Effector CD4-positive, alpha-beta T cell (primary cell): ENCODE measurements around the gene MRPS18B.

Source experiments
- DNase-seq: peaks from one replicate; pipeline ENCODE4 v3.0.0-alpha.2; 2020

MRPS18B gene

DNA sequence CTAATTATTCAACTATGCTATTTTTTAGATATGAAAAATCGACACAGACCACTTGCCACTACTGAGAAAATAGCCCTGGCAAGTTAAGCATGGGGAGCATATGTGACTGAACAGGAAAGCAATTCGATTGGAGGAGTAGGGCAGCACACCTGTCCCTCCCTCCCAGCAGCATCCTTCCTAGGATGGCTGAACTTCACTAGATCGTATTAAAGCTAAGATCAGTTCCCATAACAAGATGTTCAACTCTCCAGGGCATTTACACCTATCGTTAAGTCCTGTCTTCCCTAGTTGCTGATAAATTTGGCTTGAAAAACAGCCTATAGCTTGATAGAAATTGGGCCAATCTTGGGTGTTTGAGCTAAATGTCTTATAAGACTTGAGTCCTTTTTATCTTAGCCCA is 7.6 kb upstream of the MRPS18B start:
- DNase-seq: no peak

DNA sequence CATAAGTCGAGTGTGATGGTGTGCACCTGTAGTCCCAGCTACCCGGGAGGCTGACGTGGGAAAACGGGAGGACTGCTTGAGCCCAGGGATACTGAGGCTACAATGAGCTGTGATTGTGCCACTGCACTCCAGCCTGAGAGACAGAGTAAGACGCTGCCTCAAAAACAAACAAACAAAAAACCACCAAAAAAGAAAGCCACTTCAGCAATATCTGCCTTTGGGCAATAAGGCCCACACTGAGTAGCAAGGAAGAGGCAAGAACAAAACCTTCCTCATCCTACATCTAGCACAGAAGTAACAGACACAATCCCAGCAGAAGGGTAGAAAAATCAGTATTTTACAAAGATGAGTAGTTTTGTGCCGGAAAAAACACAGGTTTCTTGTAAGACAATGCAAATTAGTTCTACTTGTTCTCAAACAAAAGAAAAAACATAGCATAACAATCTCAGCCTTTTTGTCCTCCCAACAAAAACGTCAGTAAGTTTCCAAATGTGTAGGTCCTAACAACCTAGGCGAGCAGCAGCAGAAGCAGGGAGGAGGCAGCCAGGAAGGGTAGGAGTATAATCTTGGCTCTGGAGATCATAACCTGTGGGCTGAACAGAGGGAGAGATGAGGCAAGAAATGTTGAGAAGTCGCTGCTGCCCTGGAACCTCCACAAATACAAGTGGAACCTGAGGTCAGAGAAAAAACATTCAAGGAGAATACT is 6.3 kb upstream of the MRPS18B start:
- DNase-seq: no peak

DNA sequence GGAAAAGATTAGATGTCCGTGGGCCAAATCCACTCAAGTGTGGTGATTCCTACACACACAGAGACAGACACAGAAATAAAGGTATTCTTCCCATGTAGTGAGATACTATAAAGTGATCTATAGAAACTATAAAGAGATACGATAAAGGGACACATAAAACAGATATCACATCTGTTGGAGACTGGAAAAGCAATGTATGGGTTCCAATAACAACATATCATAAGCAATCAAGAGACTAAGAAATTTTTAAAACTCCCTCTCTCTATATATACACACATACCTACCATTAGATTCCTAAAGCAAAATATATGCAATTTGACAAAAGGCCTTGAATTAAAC is 5.8 kb upstream of the MRPS18B start:
- no peak for DNase-seq

DNA sequence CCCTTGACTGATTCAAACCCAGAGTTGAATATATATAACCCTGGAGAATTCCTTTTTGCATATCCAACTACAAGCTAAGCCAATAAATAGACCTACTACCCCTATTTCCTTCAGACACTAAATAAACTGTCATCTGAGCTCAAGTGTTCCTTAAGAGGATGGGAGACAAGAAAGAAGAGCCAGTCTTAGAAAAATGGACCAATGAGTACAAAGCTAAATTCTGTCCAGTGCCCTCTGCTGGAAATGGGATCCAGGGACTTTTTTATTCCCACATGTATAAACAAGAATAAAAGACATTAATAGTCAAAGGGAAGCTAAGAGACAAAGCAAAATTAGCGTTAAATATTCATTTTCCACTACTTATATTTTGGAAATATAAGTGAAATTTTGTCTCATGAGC is 5.4 kb upstream of the MRPS18B start:
- DNase-seq: no peak

DNA sequence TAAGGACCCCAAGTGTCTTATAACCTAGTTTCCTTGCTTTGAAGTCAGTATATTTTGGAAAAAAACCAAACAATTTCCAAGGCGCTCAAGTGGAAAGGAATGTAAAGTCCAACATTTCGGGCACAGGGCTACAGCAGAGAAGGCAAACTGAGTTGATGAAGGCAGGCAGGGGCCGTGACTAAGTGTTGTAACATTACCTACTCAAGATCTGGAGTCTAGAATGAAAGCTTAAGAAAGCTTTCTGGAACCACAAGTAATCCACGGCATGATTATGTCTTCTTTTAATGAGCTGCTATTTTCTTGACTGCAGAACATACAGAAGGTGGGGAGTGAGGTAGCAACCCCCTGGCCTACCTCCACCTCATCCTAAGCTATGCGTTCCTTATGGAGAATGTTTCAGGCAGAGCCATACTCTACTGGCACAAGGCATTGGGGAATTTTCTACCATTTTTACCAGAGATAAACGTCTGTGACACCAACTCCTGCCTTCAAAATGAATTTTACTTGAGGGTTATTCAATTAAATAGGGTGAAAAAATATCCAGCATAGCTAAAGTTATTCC is 4.9 kb upstream of the MRPS18B start:
- no peak for DNase-seq

DNA sequence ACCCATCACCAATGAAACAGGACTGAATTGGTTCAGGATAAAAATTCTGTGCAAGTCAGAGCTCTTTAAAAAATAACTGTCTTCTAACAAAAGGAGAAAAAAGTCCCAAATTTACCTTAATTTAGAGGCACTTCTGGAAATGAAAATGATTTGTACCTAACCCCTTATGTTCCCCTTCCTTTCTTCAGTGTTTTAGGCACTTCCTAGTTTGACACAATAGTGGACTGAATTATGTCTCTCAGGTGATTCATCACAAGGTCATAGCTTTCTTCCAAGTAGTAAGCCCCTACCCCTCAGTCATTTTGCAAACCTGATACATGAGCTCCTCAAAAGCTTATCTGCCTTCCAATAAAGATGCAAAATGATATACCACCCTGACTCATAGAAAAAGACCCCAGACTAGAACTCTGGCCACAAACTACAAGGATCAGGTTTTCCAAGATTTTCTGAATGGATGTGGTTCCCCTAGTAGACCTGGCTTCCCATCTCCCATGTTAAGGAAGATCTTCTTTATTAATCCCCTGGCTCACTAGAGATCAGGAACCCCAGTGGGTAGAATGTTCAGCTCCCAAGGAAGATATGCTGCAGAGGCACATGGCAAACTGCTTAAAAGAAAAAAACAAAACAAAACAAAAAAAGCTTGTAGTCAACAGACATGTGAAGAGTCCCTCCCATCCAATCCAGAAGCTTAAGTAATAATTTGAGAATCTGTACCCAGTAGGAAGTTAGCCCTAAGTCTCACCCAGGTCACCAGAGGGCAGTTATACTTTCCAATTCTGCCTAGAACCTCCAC is 4.2 kb upstream of the MRPS18B start:
- DNase-seq: no peak

DNA sequence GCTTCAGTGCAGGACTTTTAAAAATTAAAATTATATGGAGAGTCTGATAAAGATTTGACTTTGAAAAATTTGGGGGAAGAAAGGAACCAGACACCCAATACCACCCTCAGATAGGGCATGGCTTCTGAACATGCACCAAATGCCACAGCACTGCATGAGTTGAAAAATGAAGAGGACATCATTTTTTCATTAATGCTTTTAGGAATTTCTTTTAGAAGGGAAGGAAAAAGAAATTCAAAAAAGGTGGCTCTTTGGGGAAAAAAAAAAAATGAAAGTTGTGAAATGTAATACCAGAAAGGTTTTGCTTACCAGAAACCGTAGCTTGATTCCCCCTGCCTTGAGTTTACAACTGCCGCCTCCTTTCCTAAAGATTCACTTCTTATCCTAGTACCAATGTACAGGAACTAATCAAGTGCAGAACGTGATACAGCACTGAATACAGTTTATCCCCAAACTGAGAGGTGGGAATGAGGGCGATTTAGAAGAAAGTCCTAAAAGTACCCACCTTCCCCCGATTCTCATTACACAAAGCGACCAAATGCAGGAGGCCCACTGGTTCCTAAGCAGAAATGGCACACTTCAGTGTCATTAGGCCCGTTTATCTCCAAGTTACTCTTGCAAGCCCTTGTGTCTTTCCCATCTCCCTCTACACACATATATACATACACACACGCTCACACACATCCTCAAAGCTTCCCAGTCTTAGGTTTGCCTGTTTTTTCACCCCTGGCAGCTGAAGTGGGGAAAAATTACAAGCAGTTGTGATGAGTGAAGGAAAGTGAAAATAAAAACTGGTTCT is 3.4 kb upstream of the MRPS18B start:
- no peak for DNase-seq

DNA sequence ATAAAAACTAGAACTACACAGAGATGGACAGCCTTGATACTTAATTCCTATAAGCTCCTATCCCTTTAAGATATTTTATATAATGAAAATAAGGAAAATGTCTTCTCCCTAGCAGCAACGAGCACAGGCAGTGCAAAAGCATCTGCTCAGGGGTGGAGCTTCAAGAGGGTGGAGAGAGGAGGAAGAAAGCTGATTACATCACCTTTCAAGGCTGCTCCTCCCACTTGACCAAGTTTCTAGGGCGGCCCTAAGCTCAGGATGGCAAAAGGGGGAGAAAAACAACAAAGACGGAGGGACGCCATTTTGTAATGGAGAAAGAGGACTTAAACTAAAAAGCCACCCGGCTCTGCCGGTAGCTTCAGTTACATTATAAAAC is 2.8 kb upstream of the MRPS18B start:
- peak; percentile 83 for DNase-seq

DNA sequence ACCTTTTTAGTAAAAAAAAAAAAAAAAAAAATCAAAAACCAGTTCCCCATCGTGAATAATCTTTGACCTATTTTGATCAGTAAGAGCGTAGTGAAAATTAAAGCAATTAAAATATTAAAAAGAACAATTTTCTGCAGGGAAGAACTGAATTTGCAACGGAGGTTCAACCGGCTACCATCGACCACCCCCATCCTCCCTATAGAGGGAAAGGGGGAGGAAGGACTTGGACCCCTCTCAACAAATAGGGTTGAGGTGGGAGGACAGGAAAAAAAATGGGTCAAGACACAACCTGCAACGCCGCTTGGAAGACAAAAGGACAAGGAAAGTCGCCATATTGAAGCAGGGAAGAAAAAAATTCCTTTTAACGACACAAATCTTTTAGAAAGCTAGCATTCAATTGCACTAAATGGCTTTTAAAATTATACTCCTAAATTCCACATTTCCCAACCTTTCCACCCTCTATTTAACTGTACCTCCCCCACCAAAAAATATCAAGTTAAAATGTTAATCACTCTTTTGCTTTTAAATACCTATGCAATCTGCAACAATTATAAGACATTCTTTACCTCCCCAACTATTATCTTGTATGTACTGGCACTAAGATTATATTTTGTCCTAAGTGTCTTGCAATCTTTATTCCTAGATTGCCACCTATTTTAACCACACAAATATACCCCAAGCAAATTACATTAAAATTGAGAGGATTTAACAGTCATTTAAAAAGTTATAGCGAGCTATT is 2.3 kb upstream of the MRPS18B start:
- DNase-seq: no peak

DNA sequence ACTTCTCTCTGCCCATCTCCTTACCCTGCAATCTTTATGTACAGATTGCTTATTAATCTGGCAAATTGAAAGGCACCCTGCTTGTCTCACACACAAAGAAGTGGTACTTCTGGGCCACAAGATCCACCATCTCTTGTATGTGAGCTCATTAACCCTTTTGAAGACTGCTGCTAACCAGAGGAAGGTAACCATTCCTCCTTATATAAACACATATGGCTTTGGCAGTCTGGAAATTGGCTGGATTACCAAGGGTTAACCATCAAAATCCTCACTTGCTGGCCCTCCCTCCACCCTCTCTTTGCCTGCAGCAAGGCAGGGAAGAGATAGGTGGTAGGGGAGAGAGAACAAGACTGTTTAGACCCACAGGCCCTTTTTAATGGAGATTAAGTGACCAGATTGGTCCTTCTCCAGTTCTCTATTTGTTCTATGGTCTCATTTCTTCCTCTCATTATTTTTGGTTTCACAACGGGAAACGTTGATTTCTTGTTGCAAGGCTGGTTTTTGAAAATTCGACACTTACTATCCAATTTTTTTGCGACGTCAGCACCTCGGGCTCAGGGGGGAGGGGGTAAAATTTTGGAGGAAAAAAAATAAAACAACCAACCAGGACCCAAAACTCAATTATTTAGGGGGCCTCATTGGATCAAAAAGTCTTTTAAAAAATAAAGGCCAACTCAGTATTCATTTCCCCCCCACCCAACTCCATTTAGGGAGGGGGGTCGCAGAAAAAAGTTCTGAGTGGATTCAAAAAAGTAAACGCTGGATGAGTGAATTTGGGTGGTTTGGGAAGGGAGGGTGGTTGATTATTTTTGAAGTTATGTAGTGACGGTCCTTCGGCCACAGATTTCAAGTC is 1.5 kb upstream of the MRPS18B start:
- DNase-seq: peak; percentile 27

DNA sequence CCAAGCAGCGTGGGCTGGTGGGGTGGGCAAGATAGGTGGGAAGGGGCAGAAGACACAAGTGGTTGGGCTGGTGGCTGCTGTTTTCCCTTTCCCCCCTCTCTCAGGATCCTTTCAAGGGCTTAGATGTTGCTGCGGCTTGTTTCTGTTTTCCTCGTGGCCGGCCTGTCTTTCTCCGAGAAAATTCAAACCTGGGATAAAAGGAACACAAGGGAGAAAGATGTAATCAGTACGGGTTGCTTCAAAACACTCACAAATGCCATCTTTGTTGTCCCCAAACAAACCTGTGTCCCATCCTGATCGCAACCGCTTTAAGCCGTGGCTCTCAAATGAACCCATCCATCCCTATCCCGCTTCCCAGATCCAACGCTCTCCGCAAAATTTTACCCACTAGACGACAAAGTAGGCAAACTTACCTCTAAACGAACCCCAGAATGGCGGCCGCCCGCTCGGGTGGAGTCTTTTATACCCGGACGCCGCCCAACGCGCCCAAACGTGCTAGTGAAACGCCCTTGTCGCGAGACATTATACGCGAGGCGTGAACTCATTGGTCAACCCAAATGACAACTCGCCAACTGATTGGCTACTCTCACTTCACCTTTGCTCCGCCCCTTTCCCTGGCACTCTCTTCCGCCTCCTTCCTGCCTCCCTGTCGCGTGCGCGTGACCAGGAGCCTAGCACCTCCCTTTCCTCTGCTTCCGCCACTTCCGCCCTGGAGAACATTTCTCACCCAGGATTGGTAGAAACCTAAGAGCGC is 652 bp upstream of the MRPS18B start, which contains the start of gene PPP1R10:
Gene PPP1R10, minus strand, starts transcription at position 433 of the 754 bp plus-strand sequence. CDS start 7,299 bp downstream, outside the sequence.
- peak; percentile 98 for DNase-seq

DNA sequence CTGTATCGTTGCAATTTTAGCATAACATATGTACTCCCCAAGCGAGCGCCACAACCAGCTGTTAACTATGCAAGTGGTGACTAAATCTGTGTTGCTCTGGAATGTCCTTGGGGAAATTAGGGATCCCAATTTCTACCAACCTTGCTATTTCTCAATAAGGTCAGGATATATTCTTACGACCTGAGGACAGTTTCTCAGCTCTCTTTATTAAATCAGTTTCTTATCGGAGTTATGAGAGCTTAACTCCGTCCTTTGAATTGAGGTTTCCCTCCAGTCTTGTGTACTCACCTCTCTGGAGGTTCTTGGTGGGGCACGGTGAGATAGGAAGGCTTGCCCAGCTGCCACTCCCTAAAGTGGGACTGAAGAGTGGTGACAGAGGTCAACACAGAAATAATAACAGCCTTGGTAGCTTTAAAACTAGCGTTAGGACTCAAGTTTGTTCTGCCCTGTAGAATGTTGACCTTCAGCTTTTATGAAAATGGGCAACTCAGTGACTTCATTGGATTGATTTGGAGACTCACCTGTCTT is 694 bp downstream of the MRPS18B start:
- no peak for DNase-seq

DNA sequence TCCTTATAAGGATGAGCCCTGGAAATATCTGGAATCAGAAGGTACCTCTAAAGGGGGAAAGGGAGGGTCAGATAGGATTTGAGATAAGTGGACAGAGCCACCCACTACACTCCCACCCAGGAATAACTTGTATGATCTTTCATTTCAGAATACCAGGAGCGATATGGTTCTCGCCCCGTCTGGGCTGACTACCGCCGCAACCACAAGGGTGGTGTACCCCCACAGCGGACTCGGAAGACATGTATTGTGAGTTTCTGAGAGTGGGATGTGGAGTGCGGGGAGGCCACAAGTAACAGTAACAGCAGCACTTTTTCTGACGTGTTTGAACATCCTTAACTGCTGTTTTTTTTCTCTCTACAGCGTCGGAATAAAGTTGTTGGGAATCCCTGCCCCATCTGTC is 1.9 kb downstream of the MRPS18B start:
- DNase-seq: no peak

DNA sequence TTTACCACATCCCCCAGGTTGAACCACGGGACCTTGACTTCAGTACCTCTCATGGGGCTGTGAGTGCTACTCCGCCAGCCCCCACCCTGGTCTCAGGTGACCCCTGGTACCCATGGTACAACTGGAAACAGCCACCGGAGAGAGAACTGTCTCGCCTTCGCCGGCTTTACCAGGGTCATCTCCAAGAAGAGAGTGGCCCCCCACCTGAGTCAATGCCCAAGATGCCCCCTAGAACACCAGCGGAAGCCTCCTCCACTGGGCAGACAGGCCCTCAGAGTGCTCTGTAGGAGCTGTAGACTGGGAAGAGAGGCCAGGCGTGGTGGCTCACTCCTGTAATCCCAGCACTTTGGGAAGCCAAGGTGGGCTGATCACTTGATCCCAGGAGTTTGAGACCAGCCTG is 7.9 kb downstream of the MRPS18B start:
- DNase-seq: no peak

DNA sequence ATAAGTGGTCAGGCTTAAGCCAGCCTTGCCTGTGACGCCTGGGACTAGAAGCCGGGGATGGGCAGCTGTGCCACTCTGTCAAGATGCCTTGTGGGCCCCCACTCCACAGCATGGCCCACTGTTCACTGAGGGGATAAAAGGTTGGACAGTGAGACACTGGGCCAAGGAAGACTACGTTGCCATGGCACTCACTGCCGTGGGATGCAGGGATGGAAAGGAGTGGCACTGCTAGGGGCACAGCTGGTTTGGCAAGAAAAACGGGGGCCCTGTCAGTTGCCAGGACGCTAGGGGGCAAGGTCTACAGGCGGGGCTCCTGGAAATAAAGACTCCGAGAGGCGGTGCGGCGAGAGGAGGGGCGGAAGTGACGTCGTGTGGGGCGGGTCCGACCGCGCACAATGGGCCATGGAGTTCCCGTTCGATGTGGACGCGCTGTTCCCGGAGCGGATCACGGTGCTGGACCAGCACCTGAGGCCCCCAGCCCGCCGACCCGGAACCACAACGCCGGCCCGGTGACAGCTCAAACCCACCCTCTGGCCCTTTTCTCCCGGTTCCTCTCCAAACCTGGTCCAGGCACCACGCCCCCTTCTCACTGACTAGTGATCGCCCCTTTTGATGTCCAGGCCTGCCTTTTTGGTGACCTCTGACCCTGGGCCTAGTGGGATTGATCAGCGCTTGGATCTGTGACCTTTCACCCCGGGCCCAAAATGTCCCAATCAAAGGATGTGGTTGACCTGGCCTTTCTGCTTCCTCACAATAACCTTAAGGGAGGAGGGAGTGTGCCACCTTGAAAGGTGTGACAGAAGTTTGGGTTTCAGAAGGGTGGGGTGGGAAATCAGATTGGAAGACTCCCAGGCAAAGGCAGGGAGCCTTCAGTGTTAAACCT is 9.1 kb downstream of the MRPS18B start, which contains the start of gene ATAT1:
Gene ATAT1, plus strand, starts transcription at position 391 of the 883 bp plus-strand sequence.
- peak; percentile 88 for DNase-seq

DNA sequence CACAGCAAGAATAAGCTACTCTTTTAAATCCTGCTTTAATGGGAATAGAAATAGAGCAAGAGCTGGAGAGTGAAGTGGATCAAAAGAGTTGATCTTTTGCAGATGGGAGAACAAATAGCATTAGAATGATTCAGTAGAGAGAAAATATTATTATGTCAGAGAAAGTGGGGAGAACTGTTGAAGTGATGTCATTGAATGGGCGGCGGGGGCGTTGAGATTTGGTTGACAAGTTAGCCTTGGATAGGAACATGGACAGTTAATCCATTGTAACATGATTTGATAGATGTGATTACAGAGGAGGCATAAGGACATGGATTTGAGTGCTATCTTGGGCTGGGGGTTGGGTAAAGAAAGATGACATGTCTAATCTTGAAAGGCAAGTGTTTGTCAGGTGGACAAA is 18.2 kb downstream of the MRPS18B start:
- DNase-seq: no peak

DNA sequence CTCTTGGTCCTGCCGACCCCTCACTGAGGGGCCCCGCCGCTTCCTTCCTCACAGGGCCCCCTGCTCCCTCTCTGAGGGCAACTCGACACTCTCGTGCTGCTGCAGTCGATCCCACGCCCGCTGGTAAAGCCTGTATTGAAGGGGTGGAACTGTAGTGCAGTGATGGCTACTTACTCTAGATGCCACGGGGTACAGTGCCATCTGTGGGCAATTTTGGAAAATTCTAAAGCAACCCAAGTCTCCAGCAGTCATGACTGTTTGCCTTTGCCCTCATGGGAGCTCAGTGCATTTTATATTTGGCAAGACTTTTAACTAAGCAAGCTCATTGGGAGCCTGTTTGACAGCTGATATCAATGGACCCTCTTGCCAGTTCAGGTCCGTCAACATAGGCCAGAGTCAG is 22.8 kb downstream of the MRPS18B start:
- no peak for DNase-seq

DNA sequence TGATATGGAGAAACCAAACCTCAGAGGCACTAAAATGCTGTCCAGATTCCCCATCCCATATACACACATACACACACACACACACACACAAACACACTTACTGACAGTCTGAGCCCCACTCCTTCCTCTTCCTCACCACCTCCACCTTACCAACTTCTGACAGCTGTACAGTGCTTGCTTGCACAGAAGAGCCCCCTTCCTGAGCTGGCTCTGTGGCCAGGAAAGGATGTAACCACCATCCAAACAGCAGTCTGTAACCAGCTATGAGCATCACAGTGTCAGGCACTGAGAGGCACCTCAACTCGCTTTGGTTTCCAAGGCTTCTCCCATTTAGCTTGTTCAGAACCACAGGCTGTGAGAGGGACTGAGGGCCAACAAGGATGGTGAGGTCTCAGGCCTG is 23.4 kb downstream of the MRPS18B start:
- no peak for DNase-seq

DNA sequence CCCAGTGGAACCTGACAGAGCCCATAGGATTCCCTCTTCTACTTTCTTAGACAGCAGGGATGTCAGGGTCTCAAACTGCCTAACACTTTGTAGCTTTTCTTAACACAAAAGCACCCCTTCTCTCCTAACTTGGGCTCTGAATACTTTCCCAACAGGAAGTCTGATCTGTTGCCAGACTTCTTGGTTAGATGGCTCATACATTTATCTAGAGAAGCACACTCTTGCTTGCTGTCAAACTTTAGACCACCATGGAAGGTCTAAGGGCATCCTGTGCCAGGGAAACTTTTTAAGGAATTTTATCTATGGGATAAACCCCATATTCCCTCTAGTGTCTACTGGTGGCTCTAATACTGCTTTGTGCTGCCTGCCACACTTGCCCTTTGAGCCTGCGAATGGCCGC is 26.0 kb downstream of the MRPS18B start:
- DNase-seq: no peak
